RWPE2 (cell line): ENCODE results near the gene THUMPD3.
A peak's percentile ranks its signal among the peaks of the same experiment; 100 is the strongest.

Experiments used
- ATAC-seq: fragments of 200-7000 bp; cut with Tn5 transposase; 3 replicates; pipeline ENCODE4 v1.9.1; 2021; ENCODE audit warnings: low read depth
- DNase-seq: peaks from one replicate; pipeline ENCODE4 v3.0.0-alpha.2; 2020; ENCODE audit warnings: low spot score
- H3K27ac ChIP-seq: fragments of 450-650 bp; 2 replicates; pipeline ENCODE4 v1.5.1; 2017; ENCODE audit warnings: mild to moderate bottlenecking; ENCODE audit not compliant: poor library complexity, severe bottlenecking
- H3K27me3 ChIP-seq: fragments of 250-450 bp; sonication (Bioruptor Pico); 2 replicates; pipeline ENCODE4 v1.5.1; 2021; ENCODE audit warnings: mild to moderate bottlenecking, moderate library complexity; ENCODE audit not compliant: insufficient read depth, poor library complexity, severe bottlenecking
- H3K36me3 ChIP-seq: fragments of 250-450 bp; sonication (Bioruptor Pico); 2 replicates; pipeline ENCODE4 v1.5.1; 2020; ENCODE audit warnings: low read depth, mild to moderate bottlenecking, moderate library complexity
- H3K4me1 ChIP-seq: fragments of 250-450 bp; sonication (Bioruptor Pico); 2 replicates; pipeline ENCODE4 v1.5.1; 2021; ENCODE audit warnings: mild to moderate bottlenecking, moderate library complexity; ENCODE audit not compliant: insufficient read depth, poor library complexity, severe bottlenecking
- H3K4me3 ChIP-seq: fragments of 250-450 bp; sonication (Bioruptor Pico); 2 replicates; pipeline ENCODE4 v1.5.1; 2021; ENCODE audit warnings: mild to moderate bottlenecking, moderate library complexity; ENCODE audit not compliant: severe bottlenecking
- H3K9me3 ChIP-seq: fragments of 250-450 bp; sonication (Bioruptor Pico); 2 replicates; pipeline ENCODE4 v1.5.1; 2021; ENCODE audit warnings: mild to moderate bottlenecking, moderate library complexity; ENCODE audit not compliant: severe bottlenecking
- TF ChIP-seq, protein P1 (sequence below): fragments of 450-650 bp; IDR thresholded peaks from one replicate; pipeline ENCODE4 v1.5.1; 2017; ENCODE audit warnings: mild to moderate bottlenecking, moderate library complexity; ENCODE audit not compliant: poor library complexity, severe bottlenecking

Gene THUMPD3

DNA sequence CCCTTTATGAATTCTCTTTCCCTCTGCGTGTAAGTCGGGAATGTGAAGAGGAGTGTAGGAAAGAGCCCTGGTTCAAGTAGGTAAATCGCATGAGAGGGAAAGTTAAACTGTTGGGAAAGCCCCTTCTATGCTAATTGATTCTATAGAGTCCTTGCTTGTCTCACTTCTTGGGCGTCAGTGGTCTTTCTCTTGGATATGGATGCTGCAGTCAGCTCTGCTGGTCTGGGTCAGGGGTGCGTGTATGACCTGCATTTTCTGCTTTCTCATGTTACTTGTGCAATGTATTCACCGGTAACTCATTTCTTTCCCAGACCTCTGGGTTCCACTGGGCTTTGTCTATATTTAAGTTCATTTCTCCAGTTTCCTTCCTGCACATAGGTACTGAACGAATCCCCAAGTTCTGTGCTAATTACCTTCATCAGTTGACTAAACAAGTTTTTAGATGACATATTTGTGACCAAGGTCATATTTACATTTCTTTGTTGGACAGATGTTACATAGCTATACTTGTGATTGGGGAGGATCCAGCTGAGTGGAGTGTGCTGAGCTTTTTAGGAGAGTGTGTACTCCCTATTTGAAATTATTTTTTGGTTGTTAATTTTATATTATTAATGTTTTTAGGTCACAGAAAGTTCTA, 36.0 kb downstream of the THUMPD3 start:
- Histone ChIP-seq H3K4me1 (peaks cover 48% of the 10 kb centered on the region), H3K36me3 (peaks cover 46% of the 10 kb centered on the region)

DNA sequence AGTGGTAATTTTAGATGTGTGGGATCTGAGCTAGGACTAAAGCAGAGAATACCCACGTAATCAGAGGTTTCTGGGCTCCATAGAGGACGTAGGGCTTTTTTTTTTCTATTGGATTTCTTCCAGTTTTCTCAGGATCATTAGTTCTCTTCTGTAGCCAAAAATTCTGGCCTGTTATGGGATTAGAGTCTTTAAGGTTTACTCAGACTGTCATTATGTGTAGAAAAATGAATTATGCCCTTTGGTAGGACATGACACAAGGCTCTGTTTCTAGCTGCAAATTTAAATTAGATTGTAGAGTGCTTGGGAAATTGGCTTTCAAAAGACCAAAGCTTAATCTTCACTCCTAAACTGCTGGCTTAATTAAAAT, 36.5 kb downstream of the THUMPD3 start:
- DNase-seq (no peak), ATAC-seq (no peak)
- H3K4me3 ChIP-seq: peak overlapping the region; percentile 56
- H3K27me3 ChIP-seq: no peaks in the 10 kb centered on the region
- peaks cover 49% of the 10 kb centered on the region for H3K4me1 ChIP-seq
- H3K9me3 ChIP-seq: no peaks in the 10 kb centered on the region
- H3K36me3 ChIP-seq: peaks cover 41% of the 10 kb centered on the region
- TF ChIP-seq, protein P1, sequence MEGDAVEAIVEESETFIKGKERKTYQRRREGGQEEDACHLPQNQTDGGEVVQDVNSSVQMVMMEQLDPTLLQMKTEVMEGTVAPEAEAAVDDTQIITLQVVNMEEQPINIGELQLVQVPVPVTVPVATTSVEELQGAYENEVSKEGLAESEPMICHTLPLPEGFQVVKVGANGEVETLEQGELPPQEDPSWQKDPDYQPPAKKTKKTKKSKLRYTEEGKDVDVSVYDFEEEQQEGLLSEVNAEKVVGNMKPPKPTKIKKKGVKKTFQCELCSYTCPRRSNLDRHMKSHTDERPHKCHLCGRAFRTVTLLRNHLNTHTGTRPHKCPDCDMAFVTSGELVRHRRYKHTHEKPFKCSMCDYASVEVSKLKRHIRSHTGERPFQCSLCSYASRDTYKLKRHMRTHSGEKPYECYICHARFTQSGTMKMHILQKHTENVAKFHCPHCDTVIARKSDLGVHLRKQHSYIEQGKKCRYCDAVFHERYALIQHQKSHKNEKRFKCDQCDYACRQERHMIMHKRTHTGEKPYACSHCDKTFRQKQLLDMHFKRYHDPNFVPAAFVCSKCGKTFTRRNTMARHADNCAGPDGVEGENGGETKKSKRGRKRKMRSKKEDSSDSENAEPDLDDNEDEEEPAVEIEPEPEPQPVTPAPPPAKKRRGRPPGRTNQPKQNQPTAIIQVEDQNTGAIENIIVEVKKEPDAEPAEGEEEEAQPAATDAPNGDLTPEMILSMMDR: no peak
- H3K27ac ChIP-seq: peak overlapping the region; percentile 94

More for the DNA sequence above, 36.0 kb downstream of the THUMPD3 start:
- Histone ChIP-seq H3K4me3 (peak overlapping the region; percentile 56), H3K9me3 (no peaks in the 10 kb centered on the region), H3K27ac (peak overlapping the region; percentile 94), H3K27me3 (no peaks in the 10 kb centered on the region)
- ATAC-seq: no peak
- TF ChIP-seq, protein P1: no peak
- no peak for DNase-seq

DNA sequence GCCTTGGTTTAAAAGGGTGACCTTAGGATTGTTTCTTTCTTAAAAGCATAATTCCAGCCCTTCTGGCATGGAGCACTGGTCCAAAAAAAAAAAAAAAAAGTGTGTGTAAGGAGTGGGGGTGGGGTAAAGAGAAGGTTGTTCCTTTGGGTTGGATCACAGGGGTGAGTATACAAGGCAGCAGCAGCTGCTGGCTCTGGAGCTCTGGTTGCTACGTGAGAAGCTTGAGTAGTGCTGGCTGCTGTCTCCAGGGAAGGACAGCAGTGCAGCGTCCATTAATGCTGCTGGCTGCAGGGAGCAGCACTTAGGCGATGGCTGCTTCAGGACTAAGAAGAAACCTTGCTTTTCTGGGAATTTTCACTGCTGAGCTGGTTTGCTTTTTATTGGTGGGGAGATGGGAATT, 36.9 kb downstream of the THUMPD3 start:
- H3K4me1 ChIP-seq: peaks cover 51% of the 10 kb centered on the region
- DNase-seq: peak; percentile 72
- peak overlapping the region; percentile 56 for H3K4me3 ChIP-seq
- peaks cover 36% of the 10 kb centered on the region for H3K36me3 ChIP-seq
- H3K27ac ChIP-seq: peak overlapping the region; percentile 94
- peak; percentile 15 for ATAC-seq
- no peaks in the 10 kb centered on the region for H3K9me3 ChIP-seq
- TF ChIP-seq, protein P1: no peak
- no peaks in the 10 kb centered on the region for H3K27me3 ChIP-seq

DNA sequence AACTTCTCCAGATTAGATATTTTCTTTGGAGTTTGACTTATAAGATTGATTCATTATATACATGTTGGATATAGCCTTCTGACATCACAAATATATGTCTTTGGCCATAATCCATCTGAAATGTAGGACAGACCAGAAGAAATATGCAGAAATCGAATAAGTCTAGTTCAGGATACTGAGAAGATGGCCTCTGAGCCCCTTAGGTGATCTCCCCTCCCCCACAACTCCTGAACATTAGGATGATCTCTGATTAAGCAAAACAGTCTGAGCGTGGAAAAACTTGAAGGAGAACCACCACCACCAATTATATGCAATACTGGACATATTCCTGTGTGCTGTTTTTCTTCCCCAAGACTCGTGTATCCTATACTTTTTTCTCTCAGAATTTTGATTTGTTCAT, 37.8 kb downstream of the THUMPD3 start:
- no peak for DNase-seq
- TF ChIP-seq, protein P1: no peak
- peak overlapping the region; percentile 56 for H3K4me3 ChIP-seq
- no peaks in the 10 kb centered on the region for H3K27me3 ChIP-seq
- ATAC-seq: no peak
- peak overlapping the region; percentile 94 for H3K27ac ChIP-seq
- H3K4me1 ChIP-seq: peaks cover 56% of the 10 kb centered on the region
- H3K36me3 ChIP-seq: peaks cover 28% of the 10 kb centered on the region
- no peaks in the 10 kb centered on the region for H3K9me3 ChIP-seq

DNA sequence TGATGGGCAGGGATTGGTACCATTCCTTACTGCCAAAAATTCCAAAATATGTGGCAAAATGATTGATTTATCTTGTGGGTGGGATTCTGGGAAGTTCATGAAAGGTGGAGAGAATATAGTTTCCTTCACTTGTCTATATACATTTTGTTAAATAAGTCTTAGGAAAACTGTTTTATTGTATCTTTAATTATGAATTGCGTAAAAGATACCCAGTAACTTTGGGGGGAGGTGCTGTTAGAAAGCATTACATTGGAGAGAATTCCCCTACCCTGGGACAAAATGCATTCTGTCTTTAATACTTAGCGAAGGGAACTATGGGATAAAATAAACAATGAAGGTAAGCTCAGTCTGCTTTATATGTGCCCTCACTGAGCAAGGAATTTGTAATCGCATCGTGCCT, 39.1 kb downstream of the THUMPD3 start:
- ATAC-seq (no peak), DNase-seq (no peak)
- H3K27me3 ChIP-seq: no peaks in the 10 kb centered on the region
- peaks cover 61% of the 10 kb centered on the region for H3K4me1 ChIP-seq
- H3K27ac ChIP-seq: peak overlapping the region; percentile 3
- H3K36me3 ChIP-seq: peaks cover 27% of the 10 kb centered on the region
- H3K4me3 ChIP-seq: no peak overlapping the region
- TF ChIP-seq, protein P1: no peak
- H3K9me3 ChIP-seq: no peaks in the 10 kb centered on the region
